GM19193 (cell line): ENCODE results near the gene CLP1.

Source experiments
- POLR2A ChIP-seq: IDR thresholded peaks from 4 replicates; pipeline ENCODE4 v1.6.1; 2011; ENCODE audit not compliant: insufficient read depth, insufficient read length; ENCODE audit errors: extremely low read depth

CLP1 gene

DNA sequence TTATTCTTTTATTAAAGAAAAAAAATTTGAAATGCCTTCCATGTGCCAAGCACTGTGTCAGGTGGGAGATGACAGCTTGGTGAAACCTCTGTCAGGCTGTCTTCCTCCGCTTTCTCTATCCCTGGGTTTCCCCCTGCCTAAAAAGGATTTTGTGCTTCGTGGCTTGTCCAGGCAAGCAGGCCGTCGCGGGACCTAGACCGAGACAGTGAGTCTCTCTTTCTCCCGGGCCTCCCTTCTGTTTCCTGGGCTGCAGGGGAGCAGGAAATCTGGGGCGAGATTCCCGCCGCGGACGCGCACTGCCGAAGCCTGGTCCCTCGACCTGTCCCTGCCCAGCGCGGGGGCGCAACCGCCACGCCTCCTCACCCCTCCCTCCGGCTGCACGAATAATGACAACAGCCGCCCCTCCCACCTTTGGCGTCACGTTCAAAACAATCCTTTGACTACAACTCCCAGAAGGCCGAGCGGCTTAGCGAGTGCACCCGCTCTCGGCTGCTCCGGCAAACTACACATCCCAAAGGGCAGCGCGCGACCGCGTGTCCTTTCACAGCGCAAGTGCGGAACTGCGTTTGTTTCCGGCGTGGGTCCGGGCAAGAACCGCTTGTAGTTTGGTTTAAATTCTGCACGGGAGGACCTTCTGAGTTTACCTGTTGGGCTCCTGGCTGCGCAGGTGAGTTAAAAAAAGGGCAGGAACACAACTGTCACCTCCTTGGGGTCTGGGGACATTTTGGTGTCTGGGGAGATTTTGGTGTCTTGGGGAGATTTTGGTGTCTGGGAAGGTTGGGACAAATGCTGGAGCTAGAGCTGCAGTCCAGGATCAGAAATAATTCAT lies at the start of gene CLP1:
Gene CLP1, plus strand, starts transcription at position 569 of the 829 bp plus-strand sequence. CDS start 1,715 bp downstream, outside the sequence.
- TF ChIP-seq POLR2A, result peak; percentile 75

DNA sequence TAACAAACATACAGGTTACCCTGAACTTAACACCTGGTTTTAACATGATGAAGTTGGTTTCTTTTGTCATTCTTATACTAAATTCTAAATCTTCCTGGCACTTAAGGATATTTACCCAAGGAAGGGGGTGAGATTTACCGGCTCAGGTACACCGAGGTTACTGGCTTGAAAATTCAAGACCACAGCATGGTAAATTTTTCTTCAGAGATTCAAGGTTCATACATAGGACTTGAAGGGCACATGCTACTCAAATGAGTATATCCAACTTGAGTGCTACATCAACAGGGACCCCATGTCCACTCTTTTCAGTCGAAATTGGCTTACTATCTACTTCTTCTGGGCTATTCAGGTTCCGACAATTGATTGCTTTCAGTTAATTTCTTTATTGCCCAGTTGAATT lies 47.4 kb upstream of the CLP1 start:
- no peak for TF ChIP-seq POLR2A

GRCh38 chr11:57614234-57614772 lies 43.3 kb upstream of the CLP1 start:
- TF ChIP-seq POLR2A, result no peak

DNA sequence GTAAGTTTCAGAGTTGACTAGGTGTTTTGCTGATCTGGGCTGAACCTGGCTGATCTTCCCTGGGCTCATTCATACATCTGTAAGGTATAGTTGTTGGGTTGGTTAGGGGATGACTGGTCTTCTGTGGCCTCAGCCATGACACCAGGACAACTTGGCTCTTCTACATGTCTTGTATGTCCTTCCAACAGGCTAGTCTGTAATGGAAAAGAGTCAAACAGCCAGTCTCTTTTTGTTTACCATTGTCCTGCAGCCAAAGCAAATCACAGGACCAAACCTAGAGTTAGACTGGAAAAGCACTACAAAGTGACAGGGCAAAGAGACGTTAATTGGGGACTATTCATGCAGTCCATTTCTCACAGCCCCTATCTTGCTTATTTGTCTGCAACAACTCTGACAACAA lies 42.3 kb upstream of the CLP1 start:
- TF ChIP-seq POLR2A, result no peak

DNA sequence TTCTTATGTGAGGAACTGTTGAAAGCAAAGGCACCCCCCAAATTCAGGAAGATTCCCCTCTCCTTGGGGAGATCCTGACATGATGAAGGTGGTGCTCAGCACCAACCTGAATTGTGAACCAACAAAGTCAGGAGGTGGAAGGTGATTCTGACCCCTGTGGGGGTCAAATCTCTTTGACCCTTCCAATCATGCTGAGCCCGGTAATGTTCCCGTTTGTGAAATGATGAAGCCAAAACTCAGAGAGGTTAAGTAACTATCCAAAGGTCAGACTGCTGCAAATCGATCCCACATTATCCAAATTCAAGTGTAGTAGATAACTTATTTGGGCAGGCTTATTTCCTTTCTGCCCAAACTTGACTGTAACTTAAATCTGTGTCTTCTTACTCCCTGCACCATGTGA lies 41.0 kb upstream of the CLP1 start:
- TF ChIP-seq POLR2A, result no peak

DNA sequence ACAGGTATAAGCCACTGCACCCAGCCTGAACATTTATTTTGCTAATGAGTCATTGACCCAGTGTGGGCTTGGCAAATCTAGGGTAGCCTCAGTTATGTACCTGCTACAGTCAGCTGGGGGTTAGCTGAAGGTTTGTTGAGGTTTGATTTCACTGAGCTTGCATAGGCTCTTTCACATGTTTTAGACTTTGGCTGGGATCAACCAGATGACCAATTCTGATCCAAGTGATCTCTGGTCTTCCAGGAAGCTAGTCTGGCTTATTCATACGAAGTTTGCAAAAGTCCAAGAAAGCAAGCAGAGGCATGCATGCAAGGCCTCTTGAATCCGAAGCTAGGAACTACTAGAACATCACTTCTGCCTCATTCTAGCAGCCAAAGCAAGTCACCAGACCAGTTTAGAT lies 39.1 kb upstream of the CLP1 start:
- TF ChIP-seq POLR2A, result no peak

DNA sequence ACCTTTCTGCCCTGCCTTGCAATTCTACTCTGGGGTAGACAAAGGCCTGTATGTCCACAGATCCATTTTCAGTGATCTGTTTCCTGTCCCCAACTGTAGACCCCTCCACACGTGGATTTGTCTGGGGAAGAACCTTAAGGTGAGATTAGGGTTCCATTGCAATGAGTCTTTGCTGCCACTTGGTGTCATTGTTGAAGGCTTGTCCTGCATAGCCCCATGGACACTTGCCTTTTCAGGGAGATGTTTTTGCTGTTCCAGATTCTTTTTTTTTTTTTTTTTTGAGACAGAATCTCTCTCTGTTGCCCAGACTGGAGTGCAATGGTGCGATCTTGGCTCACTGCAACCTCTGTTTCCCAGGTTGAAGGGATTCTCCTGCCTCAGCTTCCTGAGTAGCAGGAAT lies 38.2 kb upstream of the CLP1 start:
- TF ChIP-seq POLR2A, result no peak

GRCh38 chr11:57620467-57620866 lies 37.1 kb upstream of the CLP1 start:
- TF ChIP-seq POLR2A, result no peak

DNA sequence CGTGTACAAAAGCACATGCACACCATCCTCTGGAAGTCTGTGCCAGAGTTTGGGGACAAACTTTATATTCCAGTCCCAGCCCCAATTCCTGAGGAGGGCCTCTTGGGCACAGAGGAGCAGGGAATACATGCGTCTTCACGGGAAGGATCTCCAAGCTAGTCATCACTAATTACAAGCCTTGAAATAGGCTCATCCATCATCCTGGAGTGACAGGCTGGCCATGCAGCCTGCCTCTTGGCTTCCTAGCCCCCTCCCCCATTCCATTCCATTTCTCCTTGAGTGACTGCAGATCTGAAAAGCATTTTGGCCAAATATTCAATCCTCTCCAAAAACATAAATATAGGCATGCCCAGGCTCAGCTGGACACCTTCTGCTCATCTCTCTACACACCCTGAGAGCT lies 35.3 kb upstream of the CLP1 start:
- no peak for TF ChIP-seq POLR2A

DNA sequence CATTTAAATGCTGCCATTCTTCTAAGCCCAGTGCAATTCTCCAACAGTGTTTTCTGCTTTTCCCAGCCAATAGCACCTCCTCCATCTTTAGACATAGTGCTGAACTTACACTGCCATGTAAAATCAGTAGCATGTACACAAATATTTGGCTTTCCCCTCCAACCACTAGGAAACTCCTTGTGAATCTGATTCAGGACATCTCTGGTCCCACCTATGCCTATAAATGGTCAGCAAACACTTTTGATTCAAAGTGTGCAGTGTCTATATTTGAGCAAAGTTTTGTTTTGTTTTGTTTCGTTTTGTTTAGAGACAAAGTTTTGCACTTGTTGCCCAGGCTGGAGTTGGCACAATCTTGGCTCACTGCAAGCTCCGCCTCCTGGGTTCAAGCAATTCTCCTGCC lies 32.7 kb upstream of the CLP1 start:
- no peak for TF ChIP-seq POLR2A

DNA sequence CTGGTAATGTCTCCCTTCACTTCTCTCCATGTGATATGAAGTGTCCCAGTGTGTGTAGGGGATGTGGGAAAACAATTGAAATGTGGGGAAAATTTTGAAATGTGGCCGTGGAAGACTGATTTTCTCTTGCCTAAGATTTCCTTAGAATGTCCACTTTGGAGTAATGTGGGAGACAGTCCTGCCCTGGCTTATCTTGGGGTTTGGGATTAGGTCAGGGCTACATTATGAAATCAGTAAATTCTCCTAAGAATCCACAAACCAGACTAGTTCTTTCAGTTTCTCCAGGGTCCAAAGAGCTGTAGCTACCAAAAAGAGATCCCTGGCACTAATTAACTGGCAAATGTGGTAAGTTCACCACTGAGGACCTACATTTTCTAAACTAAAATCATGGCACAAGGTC lies 30.7 kb upstream of the CLP1 start:
- TF ChIP-seq POLR2A, result no peak

DNA sequence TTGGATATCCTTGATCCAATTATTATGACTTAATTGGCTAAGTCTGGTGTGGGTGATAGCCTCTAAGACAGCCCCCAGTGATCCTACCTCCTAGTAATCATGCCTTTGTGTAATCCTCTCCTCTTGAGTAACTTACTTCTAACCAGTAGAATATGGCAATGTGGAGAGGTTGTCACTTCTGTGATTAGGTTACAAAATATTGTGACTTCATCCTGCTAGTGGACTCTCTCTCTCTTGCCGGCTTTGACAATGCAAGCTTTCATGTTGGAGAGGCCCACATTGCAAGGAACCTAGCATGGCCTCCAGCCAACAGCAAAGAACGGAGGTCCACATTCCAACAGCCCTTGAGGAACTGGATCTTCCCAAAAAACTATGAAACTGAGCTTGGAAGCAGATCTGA lies 27.4 kb upstream of the CLP1 start:
- TF ChIP-seq POLR2A, result no peak

DNA sequence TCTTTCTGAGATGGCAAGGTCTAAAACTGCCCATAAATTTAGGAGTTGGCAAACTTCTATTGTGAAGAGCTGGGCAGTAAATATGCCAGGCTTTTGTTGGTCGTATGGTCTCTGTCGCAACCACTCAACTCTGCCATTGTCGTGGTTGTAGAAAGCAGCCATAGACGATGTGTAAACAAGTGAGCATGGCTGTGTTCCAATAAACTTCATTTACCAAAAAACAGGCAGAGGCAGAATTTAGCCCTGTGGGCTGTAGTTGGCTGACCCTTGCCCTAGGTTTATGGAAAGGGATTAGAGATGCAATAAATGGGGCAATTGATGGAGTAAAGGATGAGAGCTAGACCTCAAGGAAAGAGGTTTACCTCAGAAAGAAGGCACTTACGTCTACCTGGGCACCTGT lies 25.4 kb upstream of the CLP1 start:
- TF ChIP-seq POLR2A, result no peak

DNA sequence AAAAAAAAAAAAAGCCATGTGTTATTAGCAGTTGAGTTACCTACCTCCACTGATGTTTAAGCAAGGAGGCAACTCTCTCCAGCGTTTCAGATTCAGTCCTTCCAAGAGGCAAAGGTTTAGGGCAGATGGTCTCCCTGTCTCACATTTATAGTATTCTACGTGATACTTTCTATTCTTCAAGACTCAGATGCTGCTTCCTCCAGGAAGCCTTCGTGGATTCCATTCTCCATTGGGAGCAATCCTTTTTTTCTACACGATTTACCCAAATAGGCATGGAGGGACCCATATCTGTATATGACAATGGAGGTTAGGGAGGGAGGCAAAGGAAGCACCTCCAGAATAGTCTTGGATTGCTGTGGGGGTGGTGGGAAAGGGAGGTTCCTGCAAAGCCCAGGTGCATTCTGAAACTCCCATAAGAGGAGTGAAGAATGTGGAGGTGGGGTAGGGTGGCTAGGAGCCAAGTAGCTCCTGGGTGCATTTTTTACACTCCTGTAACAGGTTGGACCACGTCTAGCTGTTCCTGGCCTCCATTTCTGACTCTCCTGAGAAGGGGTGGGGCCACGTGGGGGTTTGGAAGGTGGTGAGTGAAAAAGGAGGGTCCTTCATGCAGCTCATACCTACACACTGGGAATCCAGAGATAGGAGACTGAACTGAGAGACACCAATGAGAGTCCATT lies 24.0 kb upstream of the CLP1 start:
- no peak for TF ChIP-seq POLR2A

DNA sequence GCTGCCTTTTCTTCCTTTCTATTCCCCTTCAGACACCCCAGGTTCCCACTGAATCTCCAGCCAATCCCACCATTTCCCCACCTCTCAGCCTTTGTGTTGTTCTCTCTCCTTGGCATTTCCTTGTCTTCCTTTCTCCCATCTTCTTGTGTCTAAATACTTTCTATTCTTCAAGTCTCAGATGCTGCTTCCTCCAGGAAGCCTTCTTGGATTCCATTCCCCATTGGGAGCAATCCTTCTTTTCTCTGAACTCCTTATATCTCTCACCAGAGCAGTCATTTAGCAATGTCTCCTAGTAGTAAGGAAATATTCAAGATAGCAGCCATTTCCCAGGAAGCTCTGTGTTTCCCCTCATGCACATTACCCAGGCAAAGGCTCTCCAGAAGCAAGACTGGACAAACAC lies 23.3 kb upstream of the CLP1 start:
- no peak for TF ChIP-seq POLR2A

DNA sequence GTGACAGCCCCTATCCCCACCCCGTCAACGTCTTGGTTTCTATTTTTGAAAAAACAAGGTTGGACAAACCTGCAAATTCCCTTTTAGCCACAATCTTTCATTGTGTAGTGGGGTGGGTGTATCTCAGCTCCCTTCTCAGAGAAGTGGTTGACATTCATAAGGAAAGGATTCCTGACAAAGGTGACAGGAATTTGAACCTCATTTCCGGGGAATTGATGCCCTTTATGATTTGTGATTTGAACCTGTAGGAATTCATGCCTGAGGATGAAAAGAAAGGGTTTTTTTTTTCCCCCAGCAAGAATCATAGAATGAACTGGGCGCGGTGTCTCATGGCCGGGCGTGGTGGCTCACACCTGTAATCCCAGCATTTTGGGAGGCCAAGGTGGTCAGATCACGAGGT lies 22.3 kb upstream of the CLP1 start:
- no peak for TF ChIP-seq POLR2A
